Measurements from ENCODE around the gene RTN4RL1. TPM values are rescaled to one million over a fixed set of nuclear protein-coding genes. Genes with fewer than 3 reads are reported as not detected.
"Not testable (repeated sequence)": the region's sequence is repeated elsewhere in the genome, so short reads cannot be mapped to it uniquely, and the experiment has no call there.

Gene RTN4RL1
- total RNA-seq, 2 donors from 2014 or later, result 0.09 TPM; not detected in 1

DNA sequence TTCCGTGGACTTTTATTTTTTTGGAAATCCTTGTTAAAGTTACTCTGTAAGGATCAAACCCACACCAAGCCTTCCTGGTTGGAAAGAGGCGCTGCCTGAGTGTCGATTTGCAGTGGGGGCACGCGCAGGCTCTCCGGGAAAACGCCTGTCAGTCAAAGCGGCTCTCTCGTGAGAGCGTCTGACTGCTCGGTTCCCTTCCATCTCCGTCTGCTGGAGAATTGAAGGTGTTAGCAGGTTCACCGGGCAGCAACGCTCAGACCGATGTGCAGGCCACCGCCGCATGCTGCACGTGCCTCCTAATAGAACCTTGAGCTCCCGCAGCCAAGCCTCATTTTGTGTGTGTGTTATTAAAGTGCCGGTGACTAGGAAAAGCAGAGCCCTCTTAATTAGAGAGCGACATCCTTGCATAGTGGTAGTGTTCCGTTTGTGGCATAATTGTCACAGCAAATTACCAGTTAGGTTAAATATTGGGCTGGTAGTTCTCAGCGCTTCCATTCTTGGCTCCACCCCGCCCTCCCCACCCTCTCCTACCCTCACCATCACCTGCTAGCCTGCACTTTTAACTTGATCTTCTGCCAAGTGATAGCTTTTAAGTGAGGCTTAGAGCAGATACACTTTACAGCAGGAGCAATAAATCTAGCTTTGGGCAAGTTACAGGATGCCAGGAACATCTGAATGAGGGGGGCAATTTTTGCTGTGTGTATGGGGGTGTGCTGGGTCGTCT is 119.8 kb downstream of the RTN4RL1 start:
- Mint-ChIP-seq H3K27ac (no peak overlapping the region), H3K4me1 (no peaks in the 10 kb centered on the region), H3K9me3 (no peaks in the 10 kb centered on the region), H3K4me3 (no peak overlapping the region), H3K27me3 (peaks cover 41% of the 10 kb centered on the region), H3K36me3 (ENCODE audit: low read depth) (no peaks in the 10 kb centered on the region)
- ATAC-seq (replicated peaks), result no peak

DNA sequence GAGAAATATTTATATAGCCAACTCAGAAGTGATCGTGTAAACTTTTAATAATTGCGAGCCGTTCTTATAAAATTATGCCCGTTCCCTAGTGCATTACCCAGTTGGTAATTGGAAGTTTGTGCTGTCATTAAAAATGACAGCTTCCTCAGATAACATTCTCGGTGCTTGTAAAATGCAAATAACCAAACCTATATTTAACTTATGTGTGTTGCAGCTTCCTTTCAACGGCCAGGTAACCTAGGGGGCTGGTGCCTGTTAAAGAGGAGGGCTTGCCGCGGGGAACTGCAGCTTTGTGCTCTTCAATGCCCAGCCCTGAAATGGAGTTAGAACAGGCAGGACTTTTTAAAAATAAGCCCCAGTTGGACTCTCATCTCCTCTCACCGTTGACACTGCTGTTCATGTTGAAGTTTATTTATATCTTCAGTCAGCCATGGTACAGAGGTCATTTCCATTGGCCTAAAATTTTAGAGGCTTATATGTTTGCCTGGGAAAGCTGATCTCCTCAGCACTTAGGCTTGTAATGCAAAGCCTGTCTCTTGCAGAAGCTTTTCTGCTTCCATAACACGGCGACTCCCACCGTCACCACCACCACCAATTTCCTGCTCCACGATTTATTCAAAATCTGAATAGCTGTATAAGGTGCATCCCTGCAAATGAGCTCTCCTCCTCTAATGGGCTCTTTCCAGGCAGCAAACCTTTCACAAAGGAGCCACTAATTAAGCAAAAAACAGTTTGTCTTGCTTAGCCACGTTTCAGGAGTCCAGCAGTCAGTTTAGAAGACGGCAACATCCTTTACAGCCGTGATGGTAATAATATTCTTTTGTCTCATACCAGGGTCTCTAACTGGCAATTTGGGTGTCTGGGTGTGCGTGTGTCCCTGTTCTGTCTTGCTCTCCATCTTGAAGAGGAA is 120.6 kb downstream of the RTN4RL1 start:
- peaks cover 36% of the 10 kb centered on the region for H3K27me3 Mint-ChIP-seq
- ATAC-seq (replicated peaks), result no peak
- no peaks in the 10 kb centered on the region for H3K4me1 Mint-ChIP-seq
- no peak overlapping the region for H3K4me3 Mint-ChIP-seq
- H3K9me3 Mint-ChIP-seq, result no peaks in the 10 kb centered on the region
- H3K36me3 Mint-ChIP-seq (ENCODE audit: low read depth), result peaks cover 3% of the 10 kb centered on the region
- no peak overlapping the region for H3K27ac Mint-ChIP-seq

DNA sequence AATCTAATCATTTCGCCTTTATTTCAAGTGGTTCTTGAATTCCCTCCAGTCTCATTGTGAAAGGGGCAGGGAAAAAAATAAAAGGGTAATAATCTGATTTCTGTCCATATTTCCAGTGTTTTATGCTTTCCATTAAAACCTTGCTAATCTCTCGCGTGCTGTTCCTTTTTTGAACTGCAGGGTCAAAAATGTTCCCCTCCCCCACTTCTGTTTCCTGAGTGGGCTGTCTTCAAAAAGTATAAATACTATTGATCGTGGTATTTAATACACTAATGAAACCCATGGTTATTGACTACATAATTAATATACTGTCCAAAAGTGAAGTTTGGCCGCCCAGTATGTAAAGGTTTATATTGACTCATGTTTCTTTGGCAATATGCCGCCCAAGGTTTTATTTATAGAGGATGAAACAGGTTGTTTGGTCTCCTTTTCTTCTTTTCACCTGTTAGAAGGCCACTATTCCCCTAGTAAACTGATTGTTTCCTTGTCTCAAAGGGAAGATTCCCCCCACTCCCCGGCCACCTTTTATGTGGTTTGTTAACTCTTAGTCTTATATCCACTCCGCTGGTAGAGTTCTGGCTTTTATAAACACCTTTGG is 125.6 kb downstream of the RTN4RL1 start:
- no peak for ATAC-seq (replicated peaks)
- Mint-ChIP-seq H3K4me1 (no peaks in the 10 kb centered on the region), H3K4me3 (no peak overlapping the region), H3K27ac (no peak overlapping the region), H3K36me3 (ENCODE audit: low read depth) (peaks cover 51% of the 10 kb centered on the region), H3K27me3 (peaks cover 3% of the 10 kb centered on the region), H3K9me3 (no peaks in the 10 kb centered on the region)

DNA sequence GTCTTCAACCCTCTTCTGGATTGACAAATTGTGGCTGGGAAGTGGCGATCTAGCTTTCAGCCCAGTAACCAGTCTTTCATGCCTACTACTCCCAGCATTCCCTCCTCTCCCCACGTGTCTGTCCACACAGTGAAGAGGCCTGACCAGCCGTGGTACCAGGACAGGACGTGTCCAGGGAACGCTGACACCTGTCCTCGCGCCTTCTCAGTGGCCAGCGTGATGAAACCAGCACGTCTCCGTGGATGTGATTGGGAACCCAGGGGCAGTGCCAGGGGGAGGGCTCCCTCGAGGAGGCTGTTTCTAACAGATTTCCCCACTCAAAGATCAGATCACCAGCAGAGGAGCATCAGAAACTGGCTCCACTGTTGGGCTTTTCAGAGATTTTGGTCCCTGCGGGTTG is 126.3 kb downstream of the RTN4RL1 start:
- Mint-ChIP-seq H3K36me3 (ENCODE audit: low read depth) (peaks cover 58% of the 10 kb centered on the region), H3K27me3 (peaks cover 3% of the 10 kb centered on the region), H3K9me3 (no peaks in the 10 kb centered on the region), H3K4me3 (no peak overlapping the region), H3K4me1 (no peaks in the 10 kb centered on the region), H3K27ac (no peak overlapping the region)
- ATAC-seq (replicated peaks), result no peak

DNA sequence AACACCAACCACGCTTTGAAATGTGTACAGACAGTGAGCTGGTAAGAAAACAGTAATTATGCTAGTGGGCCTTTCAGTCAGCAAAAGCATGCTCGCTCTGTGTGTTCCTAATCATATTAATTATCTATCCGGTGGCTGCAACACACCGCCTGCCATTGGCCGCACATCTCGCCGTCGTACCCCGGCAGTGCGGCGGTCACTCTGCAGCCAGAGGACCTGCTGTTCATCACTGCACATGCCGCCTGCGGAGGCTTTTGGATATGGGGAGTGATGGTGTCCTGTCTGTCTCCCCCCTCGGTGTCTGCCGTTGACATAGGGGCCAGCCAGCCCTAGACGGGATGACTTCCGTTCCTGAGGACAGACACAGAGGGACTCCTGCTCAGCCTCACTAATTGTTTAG is 126.8 kb downstream of the RTN4RL1 start:
- Mint-ChIP-seq H3K4me3 (no peak overlapping the region), H3K36me3 (ENCODE audit: low read depth) (peaks cover 63% of the 10 kb centered on the region)

DNA sequence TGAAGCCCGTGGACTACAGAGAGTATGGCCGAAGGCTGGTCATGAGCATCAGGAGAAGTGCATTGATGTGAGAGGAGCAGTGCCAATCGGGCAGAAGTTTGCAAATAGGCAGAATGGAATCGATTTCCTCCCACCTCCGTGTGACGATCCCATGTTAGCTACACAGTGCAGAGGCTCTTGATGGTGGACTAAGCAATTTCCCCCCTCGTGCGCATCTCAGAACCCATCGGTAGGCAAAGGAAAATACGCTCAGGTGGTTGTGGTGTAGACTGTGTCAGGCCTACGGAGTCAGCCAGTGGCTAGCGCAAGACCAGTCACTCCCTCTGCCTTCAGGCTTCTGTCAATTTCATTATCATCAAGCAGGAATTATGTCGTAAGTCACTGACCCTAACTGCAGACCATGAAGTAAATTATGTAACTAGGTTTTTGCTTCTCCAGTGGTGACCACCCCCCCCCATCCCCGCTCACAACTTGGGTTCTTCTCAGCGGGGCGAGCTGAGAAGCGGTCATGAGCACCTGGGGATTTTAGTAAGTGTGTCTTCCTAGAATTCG is 128.0 kb downstream of the RTN4RL1 start:
- Mint-ChIP-seq H3K27me3 (no peaks in the 10 kb centered on the region), H3K9me3 (no peaks in the 10 kb centered on the region), H3K4me1 (no peaks in the 10 kb centered on the region), H3K36me3 (ENCODE audit: low read depth) (peaks cover 75% of the 10 kb centered on the region), H3K27ac (no peak overlapping the region), H3K4me3 (no peak overlapping the region)
- ATAC-seq (replicated peaks), result no peak

More for the DNA sequence above, 126.8 kb downstream of the RTN4RL1 start:
- Mint-ChIP-seq H3K9me3 (no peaks in the 10 kb centered on the region), H3K4me1 (no peaks in the 10 kb centered on the region), H3K27me3 (peaks cover 2% of the 10 kb centered on the region), H3K27ac (no peak overlapping the region)
- no peak for ATAC-seq (replicated peaks)

DNA sequence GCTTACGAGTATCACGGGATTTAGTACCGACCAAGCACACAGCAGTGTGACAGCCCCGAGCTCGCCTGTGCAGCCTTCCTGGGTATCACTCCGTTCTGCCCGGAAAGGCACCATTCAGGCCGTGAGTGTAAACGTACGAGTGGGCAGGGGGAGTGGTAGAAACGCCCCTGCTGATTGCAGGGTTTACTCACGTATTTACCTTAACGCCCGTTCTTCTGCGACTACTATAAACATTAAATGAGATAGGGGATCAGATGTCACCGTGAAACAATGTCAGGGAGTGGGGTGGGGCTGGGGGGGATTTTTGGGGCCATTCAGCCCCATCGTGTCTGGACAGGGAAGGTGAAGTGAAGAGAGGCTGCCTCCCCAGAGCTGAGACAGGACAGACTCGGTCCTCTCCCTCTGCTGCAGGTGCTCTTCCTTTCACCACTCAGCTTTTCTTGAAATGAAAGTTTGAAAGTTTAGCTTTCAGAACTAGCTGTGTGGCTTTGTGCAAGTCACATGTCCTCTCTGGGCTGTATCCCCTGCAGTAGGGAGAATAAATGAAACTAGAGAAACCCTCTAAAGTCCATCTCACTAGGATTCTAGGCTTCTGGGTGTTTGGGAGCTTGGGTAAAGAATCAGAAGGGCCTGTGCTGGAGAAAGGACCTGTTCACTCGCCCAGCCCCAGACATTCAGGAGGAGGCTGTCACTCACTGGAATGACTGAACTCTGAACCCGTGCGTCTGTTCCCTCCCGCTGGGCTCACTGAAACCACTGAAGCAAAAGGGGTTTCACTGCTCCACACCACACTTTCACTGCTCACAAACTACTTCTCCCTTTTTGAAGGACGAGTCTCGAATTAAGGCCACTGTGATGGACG is 128.7 kb downstream of the RTN4RL1 start:
- no peaks in the 10 kb centered on the region for H3K9me3 Mint-ChIP-seq
- no peak overlapping the region for H3K27ac Mint-ChIP-seq
- H3K4me1 Mint-ChIP-seq, result no peaks in the 10 kb centered on the region
- H3K27me3 Mint-ChIP-seq, result no peaks in the 10 kb centered on the region
- H3K36me3 Mint-ChIP-seq (ENCODE audit: low read depth), result peaks cover 82% of the 10 kb centered on the region
- H3K4me3 Mint-ChIP-seq, result no peak overlapping the region
- ATAC-seq (replicated peaks), result no peak

DNA sequence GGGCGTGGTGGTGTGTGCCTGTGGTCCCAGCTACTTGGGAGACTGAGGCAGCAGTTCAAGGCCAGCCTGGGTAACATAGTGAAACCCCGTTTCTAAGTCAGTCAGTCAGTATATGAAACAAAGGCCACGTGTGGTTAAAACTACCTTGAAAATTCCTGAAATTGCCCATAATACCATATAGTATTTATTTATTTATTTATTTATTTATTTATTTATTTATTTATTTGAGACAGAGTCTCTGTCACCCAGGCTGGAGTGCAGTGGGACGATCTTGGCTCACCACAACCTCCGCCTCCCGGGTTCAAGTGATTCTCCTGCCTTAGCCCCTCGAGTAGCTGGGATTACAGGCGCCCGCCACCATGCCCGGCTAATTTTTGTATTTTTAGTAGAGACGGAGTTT is 129.7 kb downstream of the RTN4RL1 start:
- H3K4me3 Mint-ChIP-seq; ATAC-seq (replicated peaks); H3K9me3 Mint-ChIP-seq; H3K27me3 Mint-ChIP-seq; H3K27ac Mint-ChIP-seq; H3K4me1 Mint-ChIP-seq: not testable (repeated sequence)
- H3K36me3 Mint-ChIP-seq (ENCODE audit: low read depth), result peaks cover 92% of the 10 kb centered on the region

DNA sequence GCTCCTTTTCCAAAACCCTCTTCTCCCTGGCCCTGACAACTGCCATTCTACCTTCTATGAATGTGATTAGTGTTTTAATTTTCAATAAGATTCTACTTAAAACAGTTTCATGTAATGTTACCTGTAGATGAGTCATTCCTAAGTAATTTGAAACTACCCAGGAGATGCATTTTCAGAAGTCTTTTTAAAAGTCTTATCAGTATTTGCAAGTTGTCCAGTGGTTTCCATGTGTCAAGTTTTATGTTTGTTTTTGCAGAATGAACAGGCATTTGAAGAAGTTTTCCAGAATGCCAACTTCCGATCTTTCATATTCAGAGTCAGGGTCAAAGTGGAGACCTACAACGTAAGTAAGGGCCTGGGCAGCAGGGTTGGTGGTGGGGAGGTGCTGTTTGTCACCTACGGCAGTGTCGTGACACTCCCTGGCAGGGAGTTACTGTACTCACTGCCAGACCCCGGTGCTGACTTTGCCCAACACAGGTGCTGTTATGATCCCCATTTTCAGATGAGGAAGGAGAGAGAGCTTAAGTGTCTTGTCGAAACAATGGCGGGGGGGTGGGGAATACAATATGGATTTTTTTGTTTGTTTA is 130.3 kb downstream of the RTN4RL1 start:
- Mint-ChIP-seq H3K4me1 (peaks cover 4% of the 10 kb centered on the region), H3K27me3 (no peaks in the 10 kb centered on the region), H3K9me3 (no peaks in the 10 kb centered on the region), H3K36me3 (ENCODE audit: low read depth) (peaks cover 96% of the 10 kb centered on the region), H3K4me3 (no peak overlapping the region), H3K27ac (peak overlapping the region; percentile 42)
- ATAC-seq (replicated peaks), result no peak

DNA sequence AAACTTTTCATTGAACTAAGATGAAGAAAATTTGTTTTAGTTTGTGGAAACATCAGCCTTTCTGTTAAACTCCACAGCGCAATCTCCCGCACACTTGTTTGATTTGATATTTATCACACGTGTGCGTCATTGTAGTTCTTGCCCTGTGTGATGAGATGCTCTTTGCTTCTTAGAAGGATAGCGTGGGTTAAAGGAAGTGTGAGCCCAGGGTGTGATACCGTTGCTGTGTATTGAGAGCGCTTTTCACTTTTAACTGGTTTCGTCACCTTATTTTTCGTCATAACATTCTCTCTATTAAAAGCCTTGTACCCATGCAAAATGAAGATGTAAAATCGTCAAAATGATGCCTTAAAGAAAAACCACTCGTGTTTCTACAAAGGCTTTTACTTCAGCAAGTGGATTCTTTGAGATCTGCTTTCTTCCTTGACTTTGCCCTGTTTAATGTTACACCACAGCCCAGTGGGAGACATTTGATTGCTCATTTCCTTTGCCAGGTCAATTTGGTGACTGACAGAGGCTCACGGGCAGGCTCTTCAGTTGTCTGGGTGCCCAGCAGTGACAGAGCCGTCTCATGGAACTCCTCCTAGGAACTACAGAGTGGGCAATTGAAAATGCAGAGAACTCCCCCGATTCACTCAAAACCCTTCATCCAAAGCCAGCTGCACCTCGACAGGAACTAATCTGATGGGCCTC is 134.2 kb downstream of the RTN4RL1 start:
- H3K36me3 Mint-ChIP-seq (ENCODE audit: low read depth), result peaks cover 98% of the 10 kb centered on the region
- H3K27me3 Mint-ChIP-seq, result no peaks in the 10 kb centered on the region
- H3K9me3 Mint-ChIP-seq, result no peaks in the 10 kb centered on the region
- no peak overlapping the region for H3K4me3 Mint-ChIP-seq
- peaks cover 4% of the 10 kb centered on the region for H3K4me1 Mint-ChIP-seq
- no peak overlapping the region for H3K27ac Mint-ChIP-seq
- peak; percentile 87 for ATAC-seq (replicated peaks)

DNA sequence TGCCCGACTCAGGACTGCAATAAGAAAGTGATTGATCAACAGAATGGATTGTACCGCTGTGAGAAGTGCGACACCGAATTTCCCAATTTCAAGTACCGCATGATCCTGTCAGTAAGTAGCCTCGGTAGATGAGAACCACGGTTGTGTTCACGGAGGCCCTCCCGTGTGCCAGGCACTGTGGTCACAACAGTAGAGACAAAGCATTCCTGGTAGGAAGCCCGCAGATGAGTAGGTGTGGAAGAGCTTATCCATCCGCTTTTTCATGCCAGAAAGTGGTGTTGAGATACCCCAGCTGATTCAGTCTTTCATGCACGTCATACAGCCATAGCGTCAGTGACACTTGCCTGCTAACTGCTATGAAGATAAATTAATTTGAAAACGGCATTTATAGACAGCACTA is 136.4 kb downstream of the RTN4RL1 start:
- peaks cover 99% of the 10 kb centered on the region for H3K36me3 Mint-ChIP-seq (ENCODE audit: low read depth)
- no peaks in the 10 kb centered on the region for H3K9me3 Mint-ChIP-seq
- peaks cover 4% of the 10 kb centered on the region for H3K4me1 Mint-ChIP-seq
- no peak for ATAC-seq (replicated peaks)
- H3K27ac Mint-ChIP-seq, result no peak overlapping the region
- no peak overlapping the region for H3K4me3 Mint-ChIP-seq
- no peaks in the 10 kb centered on the region for H3K27me3 Mint-ChIP-seq

Measured in activated T-helper 17 cell treated with anti-CD3 and anti-CD28 coated beads, Interleukin-2, amount 50 U/mL, for 72 hours (primary cell).